Osteoblast (primary cell): Measurements from ENCODE around the gene TRPV6. TPM values are rescaled to one million over a fixed set of nuclear protein-coding genes. Genes with fewer than 3 reads are reported as not detected.

ENCODE experiments used
- DNase-seq: peaks from one replicate; pipeline ENCODE4 v3.0.0; 2011; ENCODE audit warnings: low spot score, mixed read lengths; ENCODE audit not compliant: insufficient read length; ENCODE audit errors: missing footprints
- H2AFZ ChIP-seq: 2 replicates; pipeline ENCODE4 v1.6.0; 2011; ENCODE audit warnings: mild to moderate bottlenecking, low read length
- H3K27ac ChIP-seq: 2 replicates; pipeline ENCODE4 v1.5.1; 2011; ENCODE audit warnings: mild to moderate bottlenecking, low read depth, low read length, moderate library complexity
- H3K27me3 ChIP-seq: 2 replicates; pipeline ENCODE4 v1.6.0; 2012; ENCODE audit warnings: mild to moderate bottlenecking, control low read depth, inconsistent platforms, low read length, moderate library complexity; ENCODE audit not compliant: insufficient read depth
- H3K36me3 ChIP-seq: 2 replicates; pipeline ENCODE4 v1.5.1; 2011; ENCODE audit warnings: mild to moderate bottlenecking, low read length, control low read depth, moderate library complexity; ENCODE audit not compliant: insufficient read depth
- H3K4me1 ChIP-seq: 2 replicates; pipeline ENCODE4 v1.5.1; 2011; ENCODE audit warnings: mild to moderate bottlenecking, low read length, control low read depth, moderate library complexity; ENCODE audit not compliant: insufficient read depth
- H3K4me2 ChIP-seq: 2 replicates; pipeline ENCODE4 v1.6.0; 2011; ENCODE audit warnings: mild to moderate bottlenecking, low read length; ENCODE audit not compliant: insufficient read depth
- H3K4me3 ChIP-seq: fragments of 200-600 bp; sonication (generic); 3 replicates; pipeline ENCODE4 v1.5.1; 2012; ENCODE audit warnings: mild to moderate bottlenecking, low read length, inconsistent platforms; ENCODE audit not compliant: insufficient read depth
- H3K79me2 ChIP-seq: 2 replicates; pipeline ENCODE4 v1.6.0; 2012; ENCODE audit warnings: mild to moderate bottlenecking, low read length, control low read depth, inconsistent platforms; ENCODE audit not compliant: insufficient read depth
- H3K9me3 ChIP-seq: 2 replicates; pipeline ENCODE4 v1.5.1; 2011; ENCODE audit warnings: low read depth, low read length, control low read depth
- H4K20me1 ChIP-seq: 2 replicates; pipeline ENCODE4 v1.6.0; 2012; ENCODE audit warnings: mild to moderate bottlenecking, low read length, control low read depth; ENCODE audit not compliant: insufficient read depth
- CTCF ChIP-seq: IDR thresholded peaks from 2 replicates; pipeline ENCODE4 v1.5.1; 2011; ENCODE audit warnings: mild to moderate bottlenecking, low read depth, low read length, moderate library complexity; ENCODE audit errors: extremely low read depth
- total RNA-seq: library from RNA; depleted of rRNA; stranded (reverse); fragments of >200 nt; gene quantifications from 2 replicates; pipeline ENCODE4 v1.2.3, GENCODE V29; 2012

The TRPV6 gene
- total RNA-seq, result not detected in 2 replicates

- H2AFZ ChIP-seq, result no peak within 1 kb of the TSS
- H3K9me3 ChIP-seq, result no peaks in the 10 kb centered on the region
- peaks cover 6% of the 10 kb centered on the region for H3K27me3 ChIP-seq
- no peak for TF ChIP-seq CTCF
- no peak within 1 kb of the TSS for H3K4me2 ChIP-seq
- H4K20me1 ChIP-seq, result no peaks in the 10 kb centered on the region
- no peak within 1 kb of the TSS for H3K4me3 ChIP-seq
- no peaks in the 10 kb centered on the region for H3K4me1 ChIP-seq
- H3K36me3 ChIP-seq, result no peaks in the 10 kb centered on the region
- no peaks in the 10 kb centered on the region for H3K79me2 ChIP-seq
- H3K27ac ChIP-seq, result no peak within 1 kb of the TSS
- no peak for DNase-seq
Observed at GRCh38 chr7:142885311-142886230, at the start of gene TRPV6. Gene TRPV6, minus strand, starts transcription at chr7:142885745.

DNA sequence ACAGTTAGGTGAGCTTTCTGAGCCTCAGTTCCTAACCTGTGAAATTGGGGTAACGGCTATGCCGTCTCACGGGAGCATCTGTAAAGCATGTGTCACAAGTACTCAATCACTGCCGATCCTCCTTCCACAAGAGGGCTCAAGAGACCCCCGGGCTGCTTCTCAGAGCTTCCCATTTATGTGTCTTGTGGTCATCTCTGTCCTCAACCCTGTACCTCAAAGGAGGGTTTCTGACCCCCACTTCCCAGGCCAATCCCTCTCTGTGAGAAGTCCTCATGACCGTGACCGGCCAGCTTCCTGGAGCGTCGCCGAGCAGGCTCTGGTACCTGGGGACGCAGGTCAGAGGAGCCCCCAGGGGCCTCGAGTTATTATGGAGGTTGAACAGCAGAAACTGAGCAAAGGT, 48.5 kb upstream of the TRPV6 start:
- no peak for DNase-seq
- Histone ChIP-seq H4K20me1 (no peaks in the 10 kb centered on the region), H3K4me3 (no peak overlapping the region), H3K4me2 (no peak overlapping the region), H3K9me3 (no peaks in the 10 kb centered on the region), H3K27ac (no peak overlapping the region), H3K4me1 (no peaks in the 10 kb centered on the region), H3K79me2 (no peaks in the 10 kb centered on the region), H2AFZ (no peak overlapping the region), H3K27me3 (no peaks in the 10 kb centered on the region), H3K36me3 (no peaks in the 10 kb centered on the region)
- no peak for TF ChIP-seq CTCF

- H3K36me3 ChIP-seq, result no peaks in the 10 kb centered on the region
- H3K9me3 ChIP-seq, result no peaks in the 10 kb centered on the region
- H3K4me1 ChIP-seq, result no peaks in the 10 kb centered on the region
- no peak for DNase-seq
- H3K4me2 ChIP-seq, result no peak within 1 kb of the TSS
- H3K27me3 ChIP-seq, result no peaks in the 10 kb centered on the region
- no peak within 1 kb of the TSS for H2AFZ ChIP-seq
- no peak within 1 kb of the TSS for H3K27ac ChIP-seq
- no peaks in the 10 kb centered on the region for H3K79me2 ChIP-seq
- no peak within 1 kb of the TSS for H3K4me3 ChIP-seq
- TF ChIP-seq CTCF, result no peak
- H4K20me1 ChIP-seq, result no peaks in the 10 kb centered on the region
Observed at GRCh38 chr7:142933624-142934023, 48.1 kb upstream of the TRPV6 start, which contains the start of gene TRPV5. Gene TRPV5, minus strand, starts transcription at chr7:142933746. Its CDS starts 287 bp downstream, at chr7:142933459.

DNA sequence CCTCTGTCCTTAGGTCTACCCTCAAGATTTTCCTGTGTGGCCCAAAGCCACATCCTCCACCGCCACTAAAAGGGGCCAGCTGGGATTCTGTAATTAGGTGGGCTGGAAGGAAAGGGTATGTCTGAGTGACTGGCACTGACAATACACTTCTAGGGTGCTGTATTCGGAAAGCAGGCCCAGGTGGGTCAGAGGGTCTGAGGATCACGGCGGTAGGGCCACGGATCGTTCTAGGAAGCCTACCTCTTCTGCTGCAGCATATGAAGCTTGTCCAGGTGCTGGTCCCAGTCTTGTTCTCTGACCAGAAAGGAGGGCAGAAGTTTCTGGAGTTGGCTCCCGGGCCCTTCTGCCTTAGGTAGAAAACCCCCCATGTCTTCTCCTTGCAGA, 47.5 kb upstream of the TRPV6 start:
- no peak overlapping the region for H2AFZ ChIP-seq
- DNase-seq, result no peak
- no peaks in the 10 kb centered on the region for H3K79me2 ChIP-seq
- H3K27ac ChIP-seq, result no peak overlapping the region
- H3K4me2 ChIP-seq, result no peak overlapping the region
- TF ChIP-seq CTCF, result no peak
- no peaks in the 10 kb centered on the region for H3K27me3 ChIP-seq
- no peaks in the 10 kb centered on the region for H3K4me1 ChIP-seq
- H4K20me1 ChIP-seq, result no peaks in the 10 kb centered on the region
- H3K36me3 ChIP-seq, result no peaks in the 10 kb centered on the region
- H3K4me3 ChIP-seq, result no peak overlapping the region
- H3K9me3 ChIP-seq, result no peaks in the 10 kb centered on the region
